A549 (cell line): ENCODE results near the gene SYNC.
A peak's percentile ranks its signal among the peaks of the same experiment; 100 is the strongest.

Source experiments
- CEBPB ChIP-seq, 2 experiments: fragments of >200 bp in 1 of 2; sonication (Bioruptor Twin) in 1 of 2; formaldehyde crosslinking in 1 of 2; IDR thresholded peaks; 2 replicates each; pipeline ENCODE4 v1.6.1; 2012 to 2016
- CTCF ChIP-seq: fragments of >200 bp; sonication (Bioruptor Twin); formaldehyde crosslinking; IDR thresholded peaks from 3 replicates; pipeline ENCODE4 v1.5.1; 2016
- ELK1 ChIP-seq: fragments of 150-350 bp; IDR thresholded peaks from 2 replicates; pipeline ENCODE4 v1.6.1; 2014; ENCODE audit warnings: low read depth, mild to moderate bottlenecking, low read length
- ESRRA ChIP-seq: fragments of 150-350 bp; IDR thresholded peaks from 2 replicates; pipeline ENCODE4 v1.6.1; 2014; ENCODE audit warnings: mild to moderate bottlenecking, low read length, borderline replicate concordance
- PHF8 ChIP-seq: fragments of 200-600 bp; sonication (generic); IDR thresholded peaks from 2 replicates; pipeline ENCODE4 v1.6.1; 2016; ENCODE audit warnings: low read depth, mild to moderate bottlenecking, antibody characterized with exemption, moderate library complexity, borderline replicate concordance
- POLR2A ChIP-seq: IDR thresholded peaks from 2 replicates; pipeline ENCODE4 v1.6.1; 2012; ENCODE audit warnings: mild to moderate bottlenecking, low read length
- RFX5 ChIP-seq: fragments of 450-650 bp; IDR thresholded peaks from 2 replicates; pipeline ENCODE4 v1.7.1; 2014; ENCODE audit warnings: antibody characterized with exemption, mild to moderate bottlenecking, moderate library complexity
- SMC3 ChIP-seq: fragments of >200 bp; sonication (Bioruptor Twin); formaldehyde crosslinking; IDR thresholded peaks from 3 replicates; pipeline ENCODE4 v1.6.1; 2018; ENCODE audit warnings: inconsistent platforms
- ZFP36 ChIP-seq: fragments of 450-650 bp; IDR thresholded peaks from 2 replicates; pipeline ENCODE4 v1.6.1; 2014; ENCODE audit warnings: borderline replicate concordance; ENCODE audit not compliant: partially characterized antibody

GRCh38 chr1:32702599-32703478 is at the start of gene SYNC:
- TF ChIP-seq CTCF: no peak
- TF ChIP-seq POLR2A: peak; percentile 7; the same call in 1 of the 2 replicates
- no peak for TF ChIP-seq ZFP36
- TF ChIP-seq PHF8: no peak
- TF ChIP-seq ELK1: no peak
- TF ChIP-seq ESRRA: no peak
- no peak for TF ChIP-seq SMC3
- no peak for TF ChIP-seq RFX5
- no peak for TF ChIP-seq CEBPB (IDR thresholded peaks at IDR 0.05)
